DND-41 (cell line): ENCODE data around the gene SSTR3.

Experiments
- ATAC-seq: fragments of 200-7000 bp; cut with Tn5 transposase; 3 replicates; pipeline ENCODE4 v1.9.1; 2021; ENCODE audit warnings: low read depth; ENCODE audit not compliant: insufficient read depth
- DNase-seq: peaks from one replicate; pipeline ENCODE4 v3.0.0-alpha.2; 2020
- H2AFZ ChIP-seq: 2 replicates; pipeline ENCODE4 v1.6.0; 2012; ENCODE audit warnings: low read depth, low read length
- H3K27ac ChIP-seq: 2 replicates; pipeline ENCODE4 v1.5.1; 2012; ENCODE audit warnings: low read length, inconsistent platforms
- H3K27me3 ChIP-seq: fragments of 200-600 bp; sonication (generic); 2 replicates; pipeline ENCODE4 v1.6.0; 2012; ENCODE audit warnings: low read length, mild to moderate bottlenecking, inconsistent platforms; ENCODE audit not compliant: insufficient read depth, poor library complexity
- H3K36me3 ChIP-seq: 2 replicates; pipeline ENCODE4 v1.5.1; 2012; ENCODE audit warnings: low read length, inconsistent platforms; ENCODE audit not compliant: insufficient read depth
- H3K4me1 ChIP-seq: 2 replicates; pipeline ENCODE4 v1.5.1; 2012; ENCODE audit warnings: mild to moderate bottlenecking, low read length; ENCODE audit not compliant: insufficient read depth
- H3K4me2 ChIP-seq: 2 replicates; pipeline ENCODE4 v1.6.0; 2012; ENCODE audit warnings: mild to moderate bottlenecking, moderate library complexity, low read length, inconsistent platforms; ENCODE audit not compliant: insufficient read depth
- H3K4me3 ChIP-seq, 2 experiments: fragments of 200-600 bp in 1 of 2; shearing (Covaris generic) in 1 of 2; 2 replicates each; pipeline ENCODE4 v1.5.1; 2012 to 2016; ENCODE audit warnings: inconsistent platforms in 2 of 2, low read length in 2 of 2, mild to moderate bottlenecking in 2 of 2, low read depth in 1 of 2, moderate library complexity in 1 of 2
- H3K79me2 ChIP-seq: 2 replicates; pipeline ENCODE4 v1.6.0; 2012; ENCODE audit warnings: low read length, inconsistent platforms; ENCODE audit not compliant: insufficient read depth
- H3K9ac ChIP-seq: 2 replicates; pipeline ENCODE4 v1.6.0; 2012; ENCODE audit warnings: low read depth, mild to moderate bottlenecking, inconsistent platforms, low read length, moderate library complexity
- H3K9me3 ChIP-seq: 2 replicates; pipeline ENCODE4 v1.5.1; 2012; ENCODE audit warnings: low read length, moderate library complexity, mild to moderate bottlenecking, inconsistent platforms; ENCODE audit not compliant: insufficient read depth, severe bottlenecking
- H4K20me1 ChIP-seq: 2 replicates; pipeline ENCODE4 v1.6.0; 2012; ENCODE audit warnings: low read length; ENCODE audit not compliant: insufficient read depth
- CTCF ChIP-seq: IDR thresholded peaks from 2 replicates; pipeline ENCODE4 v1.5.1; 2012; ENCODE audit warnings: borderline replicate concordance, low read length, moderate library complexity, mild to moderate bottlenecking; ENCODE audit not compliant: poor library complexity, severe bottlenecking; ENCODE audit errors: extremely low read depth
- EZH2 ChIP-seq: IDR thresholded peaks from 3 replicates; pipeline ENCODE4 v1.6.1; 2012; ENCODE audit warnings: borderline replicate concordance, low read depth, mild to moderate bottlenecking, moderate library complexity, low read length, inconsistent platforms; ENCODE audit not compliant: severe bottlenecking

Gene SSTR3

GRCh38 chr22:37206841-37207821, 5.1 kb downstream of the SSTR3 start:
- Histone ChIP-seq H3K4me1 (no peaks in the 10 kb centered on the region), H4K20me1 (no peaks in the 10 kb centered on the region), H3K27ac (no peak overlapping the region), H3K9ac (no peak overlapping the region), H3K79me2 (no peaks in the 10 kb centered on the region), H3K4me2 (no peak overlapping the region), H3K9me3 (no peaks in the 10 kb centered on the region), H3K4me3 (no peak overlapping the region), H3K27me3 (no peaks in the 10 kb centered on the region), H3K36me3 (no peaks in the 10 kb centered on the region), H2AFZ (no peak overlapping the region)
- TF ChIP-seq CTCF = no peak
- no peak for TF ChIP-seq EZH2
- DNase-seq (no peak), ATAC-seq (no peak)

- ATAC-seq = no peak
- Histone ChIP-seq H3K4me1 (no peaks in the 10 kb centered on the region), H3K9me3 (no peaks in the 10 kb centered on the region), H4K20me1 (no peaks in the 10 kb centered on the region), H3K27ac (no peak overlapping the region), H3K36me3 (no peaks in the 10 kb centered on the region), H3K4me2 (no peak overlapping the region), H2AFZ (no peak overlapping the region), H3K27me3 (no peaks in the 10 kb centered on the region), H3K79me2 (no peaks in the 10 kb centered on the region), H3K9ac (no peak overlapping the region), H3K4me3 (no peak overlapping the region)
- no peak for DNase-seq
- TF ChIP-seq EZH2 (no peak), CTCF (no peak)
Measured at GRCh38 chr22:37206118-37206840, 6.0 kb downstream of the SSTR3 start.

- Histone ChIP-seq H3K27ac (no peak overlapping the region), H3K4me2 (no peak overlapping the region), H2AFZ (no peak overlapping the region), H3K36me3 (no peaks in the 10 kb centered on the region), H3K79me2 (no peaks in the 10 kb centered on the region), H3K9me3 (no peaks in the 10 kb centered on the region), H3K4me3 (no peak overlapping the region), H4K20me1 (no peaks in the 10 kb centered on the region), H3K27me3 (no peaks in the 10 kb centered on the region), H3K4me1 (0 out of 2 replicates have a peak, but pooled peaks cover under 1% of the 10 kb centered on the region), H3K9ac (no peak overlapping the region)
- DNase-seq = no peak
- no peak for ATAC-seq
- no peak for TF ChIP-seq EZH2
- TF ChIP-seq CTCF = no peak
Measured at GRCh38 chr22:37205046-37205445, 7.2 kb downstream of the SSTR3 start.
